ENCODE data around the gene STAMBPL1.

Gene STAMBPL1

DNA sequence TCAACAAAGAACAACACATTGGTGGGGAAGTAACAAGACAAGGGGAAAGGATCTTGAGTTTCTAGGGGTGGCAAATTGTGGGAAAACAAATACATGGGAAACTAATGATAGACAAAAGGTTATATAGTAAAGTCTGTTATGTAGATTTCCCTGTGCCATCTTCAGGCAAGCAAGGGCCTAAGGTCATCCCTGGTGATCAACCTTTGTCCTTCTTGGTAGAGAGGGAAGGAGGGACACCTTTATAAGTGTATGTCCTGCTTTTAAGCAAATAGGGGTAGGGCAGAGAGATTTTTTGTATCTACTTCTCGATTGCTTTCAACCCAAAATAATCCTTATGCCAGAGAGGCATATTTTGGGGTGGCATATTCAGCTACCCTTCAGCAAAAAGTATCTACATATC lies 84.3 kb downstream of the STAMBPL1 start:
- CTCF ChIA-PET: interaction anchor here (0.5 to 1.2 kb wide), 2 partner anchors 9 to 23 kb away, joined by 3 to 5 read pairs; no protein-coding TSS in a partner anchor
- no peak for DNase-seq (ENCODE audit: extremely low spot score)
- POLR2A ChIA-PET: no interaction called here
- TF ChIP-seq L3MBTL2 (conservative IDR thresholded peaks at IDR 0.05) (no peak), HDGF (IDR thresholded peaks at IDR 0.05; ENCODE audit: borderline replicate concordance) (no peak), SP1 (IDR thresholded peaks at IDR 0.05) (no peak), ELF4 (IDR thresholded peaks at IDR 0.05) (no peak), FOXA1 (IDR thresholded peaks at IDR 0.05) (no peak), FOXK2 (IDR thresholded peaks at IDR 0.05) (no peak), CTBP1 (IDR thresholded peaks at IDR 0.05; ENCODE audit: borderline replicate concordance) (no peak), NFRKB (IDR thresholded peaks at IDR 0.05) (no peak), SUZ12 (IDR thresholded peaks at IDR 0.05) (no peak), ARNT (IDR thresholded peaks at IDR 0.05) (no peak), LEF1 (IDR thresholded peaks at IDR 0.05; ENCODE audit: borderline replicate concordance) (no peak), BHLHE40 (IDR thresholded peaks at IDR 0.05; ENCODE audit: borderline replicate concordance) (no peak), TARDBP (IDR thresholded peaks at IDR 0.05) (no peak), FOXM1 (IDR thresholded peaks at IDR 0.05; ENCODE audit: borderline replicate concordance) (no peak)
- TF ChIP-seq, protein P1, sequence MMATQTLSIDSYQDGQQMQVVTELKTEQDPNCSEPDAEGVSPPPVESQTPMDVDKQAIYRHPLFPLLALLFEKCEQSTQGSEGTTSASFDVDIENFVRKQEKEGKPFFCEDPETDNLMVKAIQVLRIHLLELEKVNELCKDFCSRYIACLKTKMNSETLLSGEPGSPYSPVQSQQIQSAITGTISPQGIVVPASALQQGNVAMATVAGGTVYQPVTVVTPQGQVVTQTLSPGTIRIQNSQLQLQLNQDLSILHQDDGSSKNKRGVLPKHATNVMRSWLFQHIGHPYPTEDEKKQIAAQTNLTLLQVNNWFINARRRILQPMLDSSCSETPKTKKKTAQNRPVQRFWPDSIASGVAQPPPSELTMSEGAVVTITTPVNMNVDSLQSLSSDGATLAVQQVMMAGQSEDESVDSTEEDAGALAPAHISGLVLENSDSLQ (IDR thresholded peaks at IDR 0.05): no peak

DNA sequence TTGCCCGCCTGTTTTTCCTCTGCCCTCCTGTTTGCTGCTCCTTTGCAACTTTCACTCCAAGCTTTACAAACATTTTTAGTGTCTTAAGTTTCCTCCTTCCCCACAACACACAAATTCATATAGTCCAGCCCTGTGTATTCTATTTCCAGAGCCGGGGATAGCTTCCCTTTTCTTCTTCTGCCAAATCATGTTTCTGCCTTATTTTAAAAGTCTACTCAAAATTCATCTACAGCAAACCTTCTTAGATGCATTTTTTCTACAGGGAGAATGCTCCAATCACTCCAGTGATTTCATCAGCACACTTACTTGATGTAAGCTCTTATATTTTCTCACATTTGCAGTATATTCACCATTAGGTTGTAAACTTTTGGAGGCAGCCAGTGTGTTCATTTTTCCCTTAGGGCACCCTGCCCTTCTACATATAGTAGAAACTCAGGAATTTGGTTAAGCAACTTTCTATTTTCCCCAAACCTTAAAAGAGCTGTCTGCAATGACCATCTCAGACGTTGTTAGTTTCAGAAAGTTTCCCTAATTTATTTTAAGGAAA lies 84.9 kb downstream of the STAMBPL1 start:
- ChIA-PET POLR2A (no interaction called here), CTCF (interaction anchor here (0.5 to 1.2 kb wide), 3 partner anchors 10 to 30 kb away, joined by 3 to 5 read pairs (median 4); no protein-coding TSS in a partner anchor)
- no peak for TF ChIP-seq CTBP1 (IDR thresholded peaks at IDR 0.05; ENCODE audit: borderline replicate concordance)
- TF ChIP-seq ARNT (IDR thresholded peaks at IDR 0.05): no peak
- TF ChIP-seq FOXM1 (IDR thresholded peaks at IDR 0.05; ENCODE audit: borderline replicate concordance): no peak
- no peak for TF ChIP-seq FOXA1 (IDR thresholded peaks at IDR 0.05)
- TF ChIP-seq L3MBTL2 (conservative IDR thresholded peaks at IDR 0.05): no peak
- no peak for DNase-seq (ENCODE audit: extremely low spot score)

GRCh38 chr10:88966797-88967196 lies 86.8 kb downstream of the STAMBPL1 start:
- CTCF ChIA-PET: no interaction called here

GRCh38 chr10:88968391-88968790 lies 88.3 kb downstream of the STAMBPL1 start:
- no peak for TF ChIP-seq FOXK2 (IDR thresholded peaks at IDR 0.05)
- TF ChIP-seq L3MBTL2 (conservative IDR thresholded peaks at IDR 0.05): no peak
- no peak for TF ChIP-seq BHLHE40 (IDR thresholded peaks at IDR 0.05; ENCODE audit: borderline replicate concordance)
- TF ChIP-seq ELF4 (IDR thresholded peaks at IDR 0.05): no peak
- no peak for TF ChIP-seq FOXA1 (IDR thresholded peaks at IDR 0.05)
- no peak for TF ChIP-seq ZNF384 (IDR thresholded peaks at IDR 0.05)
- TF ChIP-seq HDGF (IDR thresholded peaks at IDR 0.05; ENCODE audit: borderline replicate concordance): no peak
- TF ChIP-seq SP1 (IDR thresholded peaks at IDR 0.05): no peak
- no peak for TF ChIP-seq NFRKB (IDR thresholded peaks at IDR 0.05)
- no peak for TF ChIP-seq LEF1 (IDR thresholded peaks at IDR 0.05; ENCODE audit: borderline replicate concordance)
- TF ChIP-seq SUZ12 (IDR thresholded peaks at IDR 0.05): no peak
- TF ChIP-seq, protein P1 (IDR thresholded peaks at IDR 0.05): no peak
- TF ChIP-seq CTBP1 (IDR thresholded peaks at IDR 0.05; ENCODE audit: borderline replicate concordance): no peak
- TF ChIP-seq FOXM1 (IDR thresholded peaks at IDR 0.05; ENCODE audit: borderline replicate concordance): no peak
- no peak for TF ChIP-seq TARDBP (IDR thresholded peaks at IDR 0.05)
- ChIA-PET CTCF (interaction anchor here (1.6 kb wide), 1 partner anchor 19 kb away, joined by 4 read pairs; no protein-coding TSS in a partner anchor), POLR2A (interaction anchor here (0.8 kb wide), 1 partner anchor 22 kb away, joined by 3 read pairs; the partner anchor contains the start of gene FAS)
- DNase-seq (ENCODE audit: extremely low spot score): no peak

More at GRCh38 chr10:88966797-88967196, 86.8 kb downstream of the STAMBPL1 start:
- POLR2A ChIA-PET: no interaction called here
- no peak for DNase-seq (ENCODE audit: extremely low spot score)
- TF ChIP-seq ZNF384 (IDR thresholded peaks at IDR 0.05) (no peak), FOXA1 (IDR thresholded peaks at IDR 0.05) (no peak), TARDBP (IDR thresholded peaks at IDR 0.05) (no peak), FOXK2 (IDR thresholded peaks at IDR 0.05) (no peak), HDGF (IDR thresholded peaks at IDR 0.05; ENCODE audit: borderline replicate concordance) (no peak), CTBP1 (IDR thresholded peaks at IDR 0.05; ENCODE audit: borderline replicate concordance) (no peak), BHLHE40 (IDR thresholded peaks at IDR 0.05; ENCODE audit: borderline replicate concordance) (no peak), L3MBTL2 (conservative IDR thresholded peaks at IDR 0.05) (no peak), FOXM1 (IDR thresholded peaks at IDR 0.05; ENCODE audit: borderline replicate concordance) (no peak), SUZ12 (IDR thresholded peaks at IDR 0.05) (no peak), NFRKB (IDR thresholded peaks at IDR 0.05) (no peak), ELF4 (IDR thresholded peaks at IDR 0.05) (no peak), SP1 (IDR thresholded peaks at IDR 0.05) (no peak)
- TF ChIP-seq, protein P1 (IDR thresholded peaks at IDR 0.05): no peak

DNA sequence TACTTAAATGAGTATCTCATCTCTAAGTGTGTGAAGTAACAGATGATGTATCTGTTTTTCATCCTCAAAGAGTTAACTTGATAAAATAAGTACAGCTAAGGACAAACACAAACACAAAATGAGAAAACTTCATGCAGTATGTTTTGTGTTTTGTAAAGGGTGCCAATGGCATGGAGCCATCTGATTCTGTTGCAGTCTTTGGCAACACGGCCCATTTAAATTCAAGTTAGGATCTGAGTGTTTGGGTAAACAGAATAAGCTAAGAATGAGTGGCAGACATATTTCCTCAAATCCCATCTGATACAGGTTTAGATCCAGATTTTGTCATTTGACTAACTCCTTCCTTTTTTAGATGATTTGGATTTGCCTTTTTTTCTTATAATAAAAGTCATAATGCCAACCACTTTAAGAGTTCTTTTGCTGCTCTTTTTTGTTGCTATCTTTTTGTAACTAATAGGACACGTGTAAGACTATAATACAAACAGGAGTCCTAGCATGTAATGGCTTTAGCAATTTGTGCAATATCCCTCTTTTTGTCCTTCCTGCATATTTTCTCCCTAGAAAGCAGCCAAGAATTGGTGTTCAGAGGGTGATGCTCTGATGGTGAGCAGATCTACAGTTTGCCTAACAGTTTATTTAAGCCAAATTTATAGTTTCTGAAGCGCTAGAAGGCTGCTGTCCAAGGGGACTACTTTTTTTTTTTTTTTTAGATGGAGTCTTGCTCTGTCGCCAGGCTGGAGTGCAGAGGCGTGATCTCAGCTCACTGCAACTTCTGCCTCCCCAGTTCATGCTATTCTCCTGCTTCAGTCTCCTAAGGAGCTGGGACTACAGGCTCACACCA lies 91.4 kb downstream of the STAMBPL1 start:
- TF ChIP-seq, protein P1 (IDR thresholded peaks at IDR 0.05): no peak
- TF ChIP-seq FOXM1 (IDR thresholded peaks at IDR 0.05; ENCODE audit: borderline replicate concordance): no peak
- no peak for TF ChIP-seq SP1 (IDR thresholded peaks at IDR 0.05)
- no peak for TF ChIP-seq CTBP1 (IDR thresholded peaks at IDR 0.05; ENCODE audit: borderline replicate concordance)
- TF ChIP-seq NFRKB (IDR thresholded peaks at IDR 0.05): no peak
- TF ChIP-seq ZNF384 (IDR thresholded peaks at IDR 0.05): no peak
- no peak for TF ChIP-seq TARDBP (IDR thresholded peaks at IDR 0.05)
- TF ChIP-seq L3MBTL2 (conservative IDR thresholded peaks at IDR 0.05): no peak
- TF ChIP-seq ELF4 (IDR thresholded peaks at IDR 0.05): no peak
- TF ChIP-seq FOXK2 (IDR thresholded peaks at IDR 0.05): no peak
- TF ChIP-seq FOXA1 (IDR thresholded peaks at IDR 0.05): no peak
- no peak for TF ChIP-seq BHLHE40 (IDR thresholded peaks at IDR 0.05; ENCODE audit: borderline replicate concordance)
- TF ChIP-seq SUZ12 (IDR thresholded peaks at IDR 0.05): no peak
- TF ChIP-seq LEF1 (IDR thresholded peaks at IDR 0.05; ENCODE audit: borderline replicate concordance): no peak
- TF ChIP-seq ARNT (IDR thresholded peaks at IDR 0.05): no peak
- TF ChIP-seq HDGF (IDR thresholded peaks at IDR 0.05; ENCODE audit: borderline replicate concordance): no peak
- ChIA-PET POLR2A (no interaction called here), CTCF (no interaction called here)
- no peak for DNase-seq (ENCODE audit: extremely low spot score)
